Neural cell (in vitro differentiated cells): ENCODE results near the gene DTNBP1. TPM values are rescaled to one million over a fixed set of nuclear protein-coding genes. Genes with fewer than 3 reads are reported as not detected.

Source experiments
- H2AFZ ChIP-seq: fragments of 200-600, 300-800 bp; sonication (generic), shearing (Covaris generic); 2 replicates; pipeline ENCODE4 v1.6.0; 2014; ENCODE audit warnings: low read depth, mild to moderate bottlenecking, antibody characterized with exemption, low read length, moderate library complexity
- H3F3A ChIP-seq: fragments of 200-600 bp; shearing (Covaris generic); 2 replicates; pipeline ENCODE4 v1.6.1; 2016; ENCODE audit warnings: mild to moderate bottlenecking, moderate library complexity, mixed read lengths, antibody characterized with exemption, low read length; ENCODE audit not compliant: insufficient read depth, poor library complexity, severe bottlenecking
- H3K27ac ChIP-seq: fragments of 200-600, 300-800 bp; sonication (generic), shearing (Covaris generic); 2 replicates; pipeline ENCODE4 v1.5.1; 2014; ENCODE audit warnings: mild to moderate bottlenecking, low read length, moderate library complexity
- H3K27me3 ChIP-seq: fragments of 300-800, 200-600 bp; sonication (generic), shearing (Covaris generic); 2 replicates; pipeline ENCODE4 v1.6.0; 2014; ENCODE audit warnings: mild to moderate bottlenecking, low read depth, low read length, moderate library complexity; ENCODE audit not compliant: insufficient read depth
- H3K36me3 ChIP-seq: fragments of 300-800, 200-600 bp; sonication (generic), shearing (Covaris generic); 2 replicates; pipeline ENCODE4 v1.5.1; 2014; ENCODE audit warnings: mild to moderate bottlenecking, antibody characterized with exemption, low read length, moderate library complexity; ENCODE audit not compliant: insufficient read depth
- H3K4me2 ChIP-seq: fragments of 300-800, 200-600 bp; sonication (generic), shearing (Covaris generic); 2 replicates; pipeline ENCODE4 v1.6.0; 2014; ENCODE audit warnings: mild to moderate bottlenecking, low read length
- H3K4me3 ChIP-seq: fragments of 300-800, 200-600 bp; sonication (generic), shearing (Covaris generic); 2 replicates; pipeline ENCODE4 v1.5.1; 2014; ENCODE audit warnings: mild to moderate bottlenecking, low read length, moderate library complexity
- H3K79me2 ChIP-seq: fragments of 200-600 bp; shearing (Covaris generic); replicated peaks from 2 replicates; pipeline ENCODE4 v1.6.0; 2014; ENCODE audit warnings: mild to moderate bottlenecking, low read length, moderate library complexity; ENCODE audit not compliant: insufficient read depth
- H3K9ac ChIP-seq: fragments of 300-800, 200-600 bp; sonication (generic), shearing (Covaris generic); 2 replicates; pipeline ENCODE4 v1.6.1; 2016; ENCODE audit warnings: mild to moderate bottlenecking, low read length, mixed read lengths
- H3K9me2 ChIP-seq: fragments of 200-600 bp; shearing (Covaris generic); 2 replicates; pipeline ENCODE4 v1.6.1; 2016; ENCODE audit warnings: mild to moderate bottlenecking, low read length, mixed read lengths; ENCODE audit not compliant: insufficient read depth
- H3K9me3 ChIP-seq: fragments of 200-600, 300-800 bp; sonication (generic), shearing (Covaris generic); 2 replicates; pipeline ENCODE4 v1.6.1; 2016; ENCODE audit warnings: mild to moderate bottlenecking, mixed run types, low read length, moderate library complexity, mixed read lengths
- H4K20me1 ChIP-seq: fragments of 200-600 bp; shearing (Covaris generic); 2 replicates; pipeline ENCODE4 v1.6.1; 2016; ENCODE audit warnings: mild to moderate bottlenecking, mixed run types; ENCODE audit not compliant: insufficient read depth
- EP300 ChIP-seq: fragments of 450-650 bp; conservative IDR thresholded peaks from 2 replicates; pipeline ENCODE4 v1.6.1; 2014; ENCODE audit warnings: antibody characterized with exemption, mild to moderate bottlenecking, moderate library complexity; ENCODE audit not compliant: poor library complexity, severe bottlenecking
- EZH2 ChIP-seq: fragments of 200-600, 300-800 bp; shearing (Covaris generic), sonication (generic); IDR thresholded peaks from 2 replicates; pipeline ENCODE4 v1.6.1; 2014; ENCODE audit warnings: antibody characterized with exemption, low read length, borderline replicate concordance, mild to moderate bottlenecking; ENCODE audit not compliant: insufficient read depth, poor library complexity, severe bottlenecking
- MXI1 ChIP-seq: fragments of 450-650 bp; conservative IDR thresholded peaks from 2 replicates; pipeline ENCODE4 v1.6.1; 2014; ENCODE audit warnings: antibody characterized with exemption, mild to moderate bottlenecking; ENCODE audit not compliant: poor library complexity, severe bottlenecking
- POLR2AphosphoS5 ChIP-seq: IDR thresholded peaks from 2 replicates; pipeline ENCODE4 v1.6.1; 2012
- RAD21 ChIP-seq: fragments of 450-650 bp; conservative IDR thresholded peaks from 2 replicates; pipeline ENCODE4 v1.6.1; 2014; ENCODE audit warnings: antibody characterized with exemption, mild to moderate bottlenecking, moderate library complexity
- SMC3 ChIP-seq: fragments of 450-650 bp; conservative IDR thresholded peaks from 2 replicates; pipeline ENCODE4 v1.6.1; 2014; ENCODE audit warnings: antibody characterized with exemption, mild to moderate bottlenecking, moderate library complexity; ENCODE audit not compliant: poor library complexity
- TAF1 ChIP-seq: IDR thresholded peaks from 2 replicates; pipeline ENCODE4 v1.6.1; 2012; ENCODE audit warnings: low read depth
- polyA plus RNA-seq: library from polyadenylated mRNA; depleted of rRNA; stranded (reverse); fragments of >200 nt; gene quantifications from 2 replicates; pipeline ENCODE4 v1.2.3, GENCODE V29; 2014
- TF ChIP-seq, protein P1 (sequence below): IDR thresholded peaks from 2 replicates; pipeline ENCODE4 v1.6.1; 2012; ENCODE audit warnings: borderline replicate concordance
- TF ChIP-seq, protein P2 (sequence below): fragments of 450-650 bp; IDR thresholded peaks from 2 replicates; pipeline ENCODE4 v1.5.1; 2014; ENCODE audit warnings: antibody characterized with exemption, mild to moderate bottlenecking, moderate library complexity; ENCODE audit not compliant: poor library complexity, severe bottlenecking

DTNBP1 gene
- polyA plus RNA-seq, 1 donor from 2014 or later = 22.6 TPM

DNA sequence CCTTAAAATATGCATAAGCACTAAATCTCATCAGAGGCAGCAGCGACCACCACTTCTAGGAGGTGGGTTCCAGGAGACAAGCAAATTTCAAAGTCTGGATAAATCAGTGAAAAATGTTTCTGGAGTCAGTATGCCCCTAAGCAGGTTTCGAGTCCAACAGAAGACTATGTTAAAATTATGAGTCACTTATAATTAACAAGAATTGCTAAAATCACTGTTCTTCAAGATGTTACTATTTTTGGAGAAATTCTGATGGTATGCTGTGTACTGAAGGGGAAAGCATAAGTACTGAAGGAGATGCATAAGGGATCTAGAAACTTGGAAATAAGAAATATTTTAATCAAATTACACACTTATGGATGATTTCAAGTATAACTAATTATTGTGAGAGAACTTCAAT, 58.0 kb downstream of the DTNBP1 start:
- no peak overlapping the region for H3K9ac ChIP-seq
- no peaks in the 10 kb centered on the region for H3K27me3 ChIP-seq
- H3K4me3 ChIP-seq = no peak overlapping the region
- H3K79me2 ChIP-seq = no peaks in the 10 kb centered on the region
- H4K20me1 ChIP-seq = no peaks in the 10 kb centered on the region
- H3K9me3 ChIP-seq = no peaks in the 10 kb centered on the region
- no peaks in the 10 kb centered on the region for H3K36me3 ChIP-seq
- H3K9me2 ChIP-seq = no peaks in the 10 kb centered on the region
- no peak overlapping the region for H3K27ac ChIP-seq
- H2AFZ ChIP-seq = no peak overlapping the region
- no peaks in the 10 kb centered on the region for H3F3A ChIP-seq
- no peak overlapping the region for H3K4me2 ChIP-seq
- TF ChIP-seq SMC3 (no peak), TAF1 (no peak), MXI1 (no peak)
- TF ChIP-seq, protein P1, sequence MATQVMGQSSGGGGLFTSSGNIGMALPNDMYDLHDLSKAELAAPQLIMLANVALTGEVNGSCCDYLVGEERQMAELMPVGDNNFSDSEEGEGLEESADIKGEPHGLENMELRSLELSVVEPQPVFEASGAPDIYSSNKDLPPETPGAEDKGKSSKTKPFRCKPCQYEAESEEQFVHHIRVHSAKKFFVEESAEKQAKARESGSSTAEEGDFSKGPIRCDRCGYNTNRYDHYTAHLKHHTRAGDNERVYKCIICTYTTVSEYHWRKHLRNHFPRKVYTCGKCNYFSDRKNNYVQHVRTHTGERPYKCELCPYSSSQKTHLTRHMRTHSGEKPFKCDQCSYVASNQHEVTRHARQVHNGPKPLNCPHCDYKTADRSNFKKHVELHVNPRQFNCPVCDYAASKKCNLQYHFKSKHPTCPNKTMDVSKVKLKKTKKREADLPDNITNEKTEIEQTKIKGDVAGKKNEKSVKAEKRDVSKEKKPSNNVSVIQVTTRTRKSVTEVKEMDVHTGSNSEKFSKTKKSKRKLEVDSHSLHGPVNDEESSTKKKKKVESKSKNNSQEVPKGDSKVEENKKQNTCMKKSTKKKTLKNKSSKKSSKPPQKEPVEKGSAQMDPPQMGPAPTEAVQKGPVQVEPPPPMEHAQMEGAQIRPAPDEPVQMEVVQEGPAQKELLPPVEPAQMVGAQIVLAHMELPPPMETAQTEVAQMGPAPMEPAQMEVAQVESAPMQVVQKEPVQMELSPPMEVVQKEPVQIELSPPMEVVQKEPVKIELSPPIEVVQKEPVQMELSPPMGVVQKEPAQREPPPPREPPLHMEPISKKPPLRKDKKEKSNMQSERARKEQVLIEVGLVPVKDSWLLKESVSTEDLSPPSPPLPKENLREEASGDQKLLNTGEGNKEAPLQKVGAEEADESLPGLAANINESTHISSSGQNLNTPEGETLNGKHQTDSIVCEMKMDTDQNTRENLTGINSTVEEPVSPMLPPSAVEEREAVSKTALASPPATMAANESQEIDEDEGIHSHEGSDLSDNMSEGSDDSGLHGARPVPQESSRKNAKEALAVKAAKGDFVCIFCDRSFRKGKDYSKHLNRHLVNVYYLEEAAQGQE = no peak

DNA sequence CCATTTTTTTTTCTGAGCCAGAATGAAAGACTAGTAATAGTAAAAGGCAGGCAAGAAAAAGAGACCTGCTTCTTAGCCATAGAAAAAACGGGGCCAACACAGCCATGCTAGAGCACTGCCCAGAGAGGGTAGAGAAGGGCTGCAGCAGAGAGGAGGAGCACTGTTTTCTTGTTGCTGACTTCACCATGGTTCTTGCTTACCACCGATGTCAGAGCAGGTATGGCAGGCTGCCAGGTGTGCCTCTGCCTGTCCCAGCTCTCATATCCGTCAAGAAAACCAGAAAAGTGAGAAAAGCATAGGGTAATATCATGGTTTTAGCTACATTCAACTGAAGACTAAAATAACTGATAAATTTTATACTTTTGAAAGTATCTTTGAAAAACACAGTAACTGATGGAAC, 60.7 kb downstream of the DTNBP1 start:
- H2AFZ ChIP-seq = no peak overlapping the region

More for the DNA sequence above, 60.7 kb downstream of the DTNBP1 start:
- no peak overlapping the region for H3K27ac ChIP-seq
- H3F3A ChIP-seq = no peaks in the 10 kb centered on the region
- no peaks in the 10 kb centered on the region for H3K9me2 ChIP-seq
- no peaks in the 10 kb centered on the region for H3K27me3 ChIP-seq
- no peaks in the 10 kb centered on the region for H3K79me2 ChIP-seq
- H3K9me3 ChIP-seq = no peaks in the 10 kb centered on the region
- no peaks in the 10 kb centered on the region for H3K36me3 ChIP-seq
- H3K4me3 ChIP-seq = no peak overlapping the region
- H3K9ac ChIP-seq = no peak overlapping the region
- no peaks in the 10 kb centered on the region for H4K20me1 ChIP-seq
- no peak for TF ChIP-seq SMC3
- no peak for TF ChIP-seq MXI1
- TF ChIP-seq, protein P1 = no peak
- TF ChIP-seq, protein P2, sequence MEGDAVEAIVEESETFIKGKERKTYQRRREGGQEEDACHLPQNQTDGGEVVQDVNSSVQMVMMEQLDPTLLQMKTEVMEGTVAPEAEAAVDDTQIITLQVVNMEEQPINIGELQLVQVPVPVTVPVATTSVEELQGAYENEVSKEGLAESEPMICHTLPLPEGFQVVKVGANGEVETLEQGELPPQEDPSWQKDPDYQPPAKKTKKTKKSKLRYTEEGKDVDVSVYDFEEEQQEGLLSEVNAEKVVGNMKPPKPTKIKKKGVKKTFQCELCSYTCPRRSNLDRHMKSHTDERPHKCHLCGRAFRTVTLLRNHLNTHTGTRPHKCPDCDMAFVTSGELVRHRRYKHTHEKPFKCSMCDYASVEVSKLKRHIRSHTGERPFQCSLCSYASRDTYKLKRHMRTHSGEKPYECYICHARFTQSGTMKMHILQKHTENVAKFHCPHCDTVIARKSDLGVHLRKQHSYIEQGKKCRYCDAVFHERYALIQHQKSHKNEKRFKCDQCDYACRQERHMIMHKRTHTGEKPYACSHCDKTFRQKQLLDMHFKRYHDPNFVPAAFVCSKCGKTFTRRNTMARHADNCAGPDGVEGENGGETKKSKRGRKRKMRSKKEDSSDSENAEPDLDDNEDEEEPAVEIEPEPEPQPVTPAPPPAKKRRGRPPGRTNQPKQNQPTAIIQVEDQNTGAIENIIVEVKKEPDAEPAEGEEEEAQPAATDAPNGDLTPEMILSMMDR = no peak
- no peak for TF ChIP-seq POLR2AphosphoS5
- no peak for TF ChIP-seq EP300
- TF ChIP-seq RAD21 = no peak
- TF ChIP-seq EZH2 = no peak
- TF ChIP-seq TAF1 = no peak
- no peak overlapping the region for H3K4me2 ChIP-seq
